CD1c-positive myeloid dendritic cell (primary cell): ENCODE results near the gene ZNF750.

ENCODE experiments used
- DNase-seq: peaks from one replicate; pipeline ENCODE4 v3.0.0-alpha.2; 2016; ENCODE audit errors: extremely low spot score

Gene ZNF750

DNA sequence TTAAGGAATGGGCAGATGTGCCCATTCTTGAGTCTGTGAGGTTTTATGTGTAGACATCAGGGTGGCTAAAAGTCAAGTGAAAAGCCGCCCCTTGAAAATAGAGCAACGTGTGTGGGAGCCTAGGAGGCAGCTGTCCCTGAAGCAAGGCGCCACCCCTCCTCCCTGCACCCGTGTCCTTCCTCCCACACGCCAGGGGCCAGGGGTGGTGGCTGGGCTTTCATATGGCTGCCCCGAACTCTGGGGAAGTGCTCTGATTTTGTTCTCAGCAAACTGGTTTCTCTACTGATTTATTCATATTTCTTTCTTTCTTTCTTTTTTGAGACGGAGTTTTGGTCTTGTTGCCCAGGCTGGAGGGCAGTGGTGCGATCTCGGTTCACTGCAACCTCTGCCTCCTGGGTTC, 4.7 kb downstream of the ZNF750 start:
- peak; percentile 65 for DNase-seq

DNA sequence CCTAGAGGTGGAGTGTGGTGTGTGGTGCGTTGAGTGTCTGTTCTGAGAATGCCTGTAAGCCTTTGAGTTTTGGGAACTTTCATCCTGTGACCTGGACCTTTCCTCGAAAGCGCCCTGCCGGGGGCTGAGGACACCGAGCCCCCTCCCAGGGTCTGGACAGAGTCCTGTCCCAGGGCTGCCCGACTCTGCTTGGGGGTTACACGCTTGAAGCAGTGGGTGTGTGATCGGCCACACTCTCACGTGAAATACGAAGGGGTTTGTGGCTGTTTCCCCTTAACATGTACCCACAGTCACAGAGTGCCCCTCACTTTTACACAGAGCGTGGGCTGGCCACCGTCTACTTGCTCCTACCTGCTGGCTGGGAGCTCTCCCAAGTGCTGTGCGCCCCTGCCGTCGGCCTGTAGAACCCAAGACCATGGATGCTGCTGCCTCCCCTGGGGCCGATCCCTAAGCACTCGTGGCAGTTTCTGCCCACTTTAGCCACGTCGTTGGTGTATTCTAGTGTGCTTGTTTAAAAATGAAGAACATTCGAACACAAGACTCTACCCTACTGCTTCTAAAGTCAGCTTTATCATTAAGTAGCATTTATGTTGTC, 6.8 kb downstream of the ZNF750 start:
- DNase-seq, result no peak

DNA sequence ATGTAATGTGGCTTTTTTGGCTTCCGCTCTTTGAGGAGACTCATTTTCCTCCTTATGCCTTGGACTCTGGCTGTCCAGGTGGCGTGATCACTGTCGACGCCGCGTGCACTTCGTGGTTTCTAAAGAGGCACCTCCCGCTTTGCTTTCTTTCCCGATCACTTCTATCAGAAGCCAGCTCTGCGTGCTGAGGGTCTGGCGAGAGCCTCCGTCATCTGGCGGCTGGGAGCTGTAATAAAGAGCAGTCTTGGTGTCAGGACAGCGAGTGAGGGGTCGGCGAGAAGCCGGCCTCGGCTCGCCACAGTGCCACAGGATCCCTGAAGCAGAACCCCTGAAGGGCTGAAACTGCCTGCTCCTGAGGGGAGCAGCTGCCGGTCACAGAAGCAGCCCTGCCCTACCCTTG, 7.4 kb downstream of the ZNF750 start:
- no peak for DNase-seq

DNA sequence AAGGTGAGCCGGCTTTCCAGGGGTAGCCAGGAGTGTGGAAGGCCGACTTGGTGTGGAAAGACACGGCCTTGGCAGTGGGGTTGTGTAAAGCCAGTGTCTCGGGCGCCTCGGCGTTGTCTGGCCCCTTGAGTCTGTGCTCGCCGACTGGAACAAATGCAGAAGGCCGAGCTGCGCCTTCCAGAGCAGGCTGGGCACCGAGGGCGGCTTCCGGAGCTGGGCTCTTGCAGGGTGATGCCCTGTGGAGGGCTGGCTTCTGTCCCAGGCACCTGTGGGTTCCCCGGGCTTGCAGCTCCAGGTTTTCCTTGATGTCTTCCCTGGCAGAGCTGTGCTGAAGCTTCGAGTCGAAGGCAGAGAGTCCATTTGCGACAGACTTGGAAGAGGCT, 8.0 kb downstream of the ZNF750 start:
- DNase-seq, result no peak

DNA sequence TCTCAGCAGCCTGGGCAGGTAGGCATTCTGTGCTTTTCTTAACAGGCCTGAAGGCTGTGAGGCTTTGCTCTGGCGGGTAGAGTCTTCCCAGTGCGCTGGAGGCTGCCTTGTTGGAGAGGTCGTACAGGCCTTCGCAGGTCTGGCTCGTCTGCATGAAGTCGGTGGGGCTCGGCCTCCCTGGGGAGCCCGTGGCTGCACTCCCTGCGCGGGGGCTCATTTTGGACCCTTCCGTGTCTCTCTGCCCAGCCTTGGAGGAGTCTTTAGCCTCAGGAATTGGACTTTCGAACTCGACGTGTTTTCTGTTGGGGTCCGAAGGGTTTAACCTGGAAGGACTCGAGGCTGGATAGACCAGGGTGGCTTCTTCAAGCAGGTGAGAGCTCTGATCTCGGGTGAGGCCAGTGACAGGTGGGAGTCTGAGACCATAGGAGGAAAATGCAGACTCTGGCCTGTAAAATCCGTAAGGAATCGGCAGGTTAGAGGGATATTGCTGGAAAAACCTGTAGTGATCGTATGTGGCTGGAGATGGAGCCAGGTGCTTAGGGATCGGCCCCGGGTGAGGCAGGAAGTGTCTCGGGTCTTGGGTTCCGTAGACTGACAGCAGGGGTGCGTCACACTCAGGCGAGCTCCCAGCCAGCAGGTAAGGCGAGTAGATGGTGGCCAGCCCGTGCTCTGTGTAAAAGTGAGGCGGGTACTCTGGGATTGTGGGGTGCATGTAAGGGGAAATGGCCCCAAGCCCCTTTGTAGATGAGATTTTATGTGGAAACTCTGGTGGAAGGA, 8.6 kb downstream of the ZNF750 start:
- no peak for DNase-seq

DNA sequence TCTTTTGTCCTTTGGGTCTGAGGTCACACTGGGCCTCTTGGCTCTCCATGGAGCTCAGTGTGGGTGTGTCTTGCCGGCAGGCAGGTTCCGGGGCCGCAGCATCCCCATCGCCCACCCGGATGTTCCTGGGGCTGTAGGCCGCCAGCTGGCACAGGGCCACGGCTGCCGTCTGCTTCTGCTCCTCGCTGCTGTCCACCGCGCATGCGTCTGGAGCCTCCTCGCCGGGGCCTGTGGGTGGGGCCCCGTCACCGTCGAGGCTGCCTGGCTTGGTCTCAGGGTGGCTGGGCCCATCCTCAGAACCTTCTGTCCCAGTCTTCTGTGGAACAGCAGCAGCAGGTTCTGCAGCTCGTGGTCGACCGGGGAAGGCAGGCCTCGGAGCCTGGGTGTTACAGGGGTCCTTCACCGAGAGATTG, 9.6 kb downstream of the ZNF750 start:
- DNase-seq, result no peak

DNA sequence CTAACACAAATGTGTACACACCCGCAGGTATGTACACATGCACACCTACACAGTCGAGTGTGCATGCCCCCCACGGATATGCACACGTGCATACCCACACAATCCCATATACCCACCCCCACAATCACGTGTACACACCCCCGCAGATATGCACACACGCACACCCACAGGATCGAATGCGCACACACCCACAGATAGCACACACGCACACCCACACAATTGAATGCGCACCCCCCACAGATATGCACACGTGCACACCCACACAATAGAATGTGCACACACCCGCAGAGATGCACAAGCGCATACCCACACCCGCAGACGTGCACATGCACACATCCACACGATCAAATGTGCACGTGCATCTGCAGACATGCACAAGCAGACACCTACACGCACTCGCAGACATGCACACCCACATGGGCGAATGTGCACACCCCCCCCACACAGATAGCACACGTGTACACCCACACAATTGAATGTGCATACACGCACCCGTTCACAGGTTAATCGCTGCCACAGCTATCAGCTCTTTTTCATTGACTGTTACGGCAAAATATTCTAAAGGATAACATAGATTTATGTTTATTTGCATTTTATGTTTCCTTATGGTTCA, 10.8 kb downstream of the ZNF750 start:
- no peak for DNase-seq

DNA sequence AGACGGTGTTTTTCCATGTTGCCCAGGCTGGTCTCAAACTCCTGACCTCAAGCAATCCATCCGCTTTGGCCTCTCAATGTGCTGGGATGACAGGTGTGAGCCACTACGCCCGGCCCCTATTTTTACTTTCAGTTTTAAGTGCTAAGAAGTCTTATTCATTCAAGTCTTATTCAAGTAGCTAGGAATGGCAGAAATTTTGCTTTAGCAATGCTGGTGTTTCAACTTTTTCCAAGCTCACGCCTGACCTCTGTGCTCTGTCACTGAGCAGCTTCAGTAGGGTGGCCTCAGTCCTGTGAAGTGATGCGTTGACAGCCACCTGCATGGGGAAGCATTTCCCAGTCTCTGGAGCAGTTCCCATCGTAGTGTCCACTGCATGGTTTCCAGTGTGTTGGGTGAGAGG, 12.9 kb downstream of the ZNF750 start:
- DNase-seq, result no peak

DNA sequence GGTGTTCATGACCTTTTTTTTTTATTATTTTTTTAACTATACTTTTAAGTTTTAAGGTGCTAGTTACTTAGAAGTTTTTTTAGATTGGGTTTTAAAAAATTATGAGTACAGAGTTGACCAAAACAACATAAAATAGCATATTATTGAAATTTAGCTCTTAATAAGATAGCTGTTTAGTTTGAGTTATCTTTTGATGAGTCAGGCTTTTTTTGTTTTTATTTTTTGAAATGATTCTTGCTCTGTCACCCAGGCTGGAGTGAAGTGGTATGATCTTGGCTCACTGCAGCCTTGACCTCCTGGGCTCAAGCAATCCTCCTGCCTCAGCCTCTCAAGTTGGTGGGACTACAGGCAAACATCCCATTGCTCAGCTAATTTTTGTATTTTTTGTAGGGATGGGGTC, 13.6 kb downstream of the ZNF750 start:
- DNase-seq, result no peak

DNA sequence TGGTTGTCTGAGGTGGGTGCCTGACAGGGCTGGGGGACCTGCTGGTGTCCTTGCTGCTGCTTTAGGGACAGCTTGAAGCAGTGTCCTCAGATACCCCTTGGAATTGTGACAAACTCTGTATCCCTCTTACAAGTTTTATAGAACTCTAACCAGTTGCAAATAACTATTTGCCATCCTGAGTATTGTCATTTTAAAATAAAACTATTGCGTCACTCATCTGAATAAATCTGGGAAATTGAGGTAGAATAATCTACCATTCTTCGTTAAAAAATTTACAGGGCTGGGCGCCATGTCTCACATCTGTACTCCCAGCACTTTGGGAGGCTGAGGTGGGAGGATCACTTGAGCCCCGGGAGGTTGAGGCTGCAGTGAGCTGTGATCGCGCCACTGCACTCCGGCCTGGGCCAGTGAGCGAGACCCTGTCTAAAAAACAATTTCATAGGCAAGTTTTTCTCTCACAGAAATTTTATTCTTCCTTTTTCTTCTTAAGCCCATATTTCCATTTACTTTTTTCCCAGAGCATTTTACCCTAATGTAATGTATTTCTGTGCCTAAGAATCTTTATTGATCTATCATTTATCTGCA, 14.2 kb downstream of the ZNF750 start:
- no peak for DNase-seq

DNA sequence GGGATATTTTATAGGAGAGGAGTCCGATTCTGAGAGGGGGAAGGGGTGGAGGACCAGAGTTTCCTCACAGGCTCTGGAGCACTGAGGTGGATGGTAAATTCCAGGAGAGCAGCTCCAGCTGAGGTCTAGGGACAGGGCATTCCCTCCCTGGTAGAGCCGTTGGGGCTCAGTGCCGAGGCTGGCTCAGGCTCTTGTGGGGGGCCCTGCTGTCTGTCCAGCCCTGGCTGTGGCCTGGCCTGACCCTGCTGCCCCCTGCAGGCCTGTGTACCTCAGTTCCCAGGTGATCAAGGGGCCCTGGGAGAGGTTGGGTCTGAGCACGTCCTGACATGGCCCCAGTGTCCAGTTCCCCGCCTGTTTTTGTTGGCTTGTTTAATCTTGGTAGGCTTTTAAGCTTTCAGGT, 16.8 kb downstream of the ZNF750 start:
- no peak for DNase-seq

DNA sequence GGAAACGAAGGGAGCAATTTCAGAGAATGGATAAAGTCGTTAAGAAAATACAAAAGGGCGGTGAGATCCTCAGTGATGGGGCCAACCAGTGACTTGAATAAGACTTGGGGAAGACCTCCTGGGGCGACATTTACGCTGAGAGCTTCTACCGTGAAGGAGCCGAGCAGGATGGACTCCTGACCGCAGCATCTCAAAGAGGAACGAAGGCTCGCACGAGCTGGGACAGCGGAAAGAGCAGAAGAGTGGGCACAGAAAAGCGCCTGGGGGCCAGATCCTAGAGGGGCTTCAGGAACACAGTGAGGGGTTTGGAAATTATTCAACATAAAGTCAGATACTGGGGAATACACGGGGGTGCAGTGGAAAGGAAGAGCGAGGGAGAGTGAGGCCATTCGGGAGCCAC, 17.5 kb downstream of the ZNF750 start:
- DNase-seq, result no peak

DNA sequence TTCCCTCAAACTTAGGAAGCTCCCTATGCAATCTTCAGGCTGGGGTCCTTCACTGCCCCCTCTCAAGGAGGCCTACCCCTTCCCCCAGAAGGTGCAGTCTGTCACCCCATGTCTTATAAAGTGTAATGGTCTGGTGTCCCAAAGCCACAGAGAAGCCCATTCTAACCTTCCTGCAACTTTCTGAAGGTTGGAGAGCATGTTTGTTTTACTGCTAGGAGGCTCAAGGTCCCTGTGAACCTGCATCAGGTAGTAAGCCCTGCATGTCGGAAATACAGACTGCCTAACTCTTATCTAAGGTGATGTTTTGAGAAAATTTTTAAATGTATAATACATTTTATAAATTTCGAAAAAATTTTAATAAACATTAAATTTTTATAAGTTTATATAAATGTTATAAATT, 18.3 kb downstream of the ZNF750 start:
- DNase-seq, result no peak

DNA sequence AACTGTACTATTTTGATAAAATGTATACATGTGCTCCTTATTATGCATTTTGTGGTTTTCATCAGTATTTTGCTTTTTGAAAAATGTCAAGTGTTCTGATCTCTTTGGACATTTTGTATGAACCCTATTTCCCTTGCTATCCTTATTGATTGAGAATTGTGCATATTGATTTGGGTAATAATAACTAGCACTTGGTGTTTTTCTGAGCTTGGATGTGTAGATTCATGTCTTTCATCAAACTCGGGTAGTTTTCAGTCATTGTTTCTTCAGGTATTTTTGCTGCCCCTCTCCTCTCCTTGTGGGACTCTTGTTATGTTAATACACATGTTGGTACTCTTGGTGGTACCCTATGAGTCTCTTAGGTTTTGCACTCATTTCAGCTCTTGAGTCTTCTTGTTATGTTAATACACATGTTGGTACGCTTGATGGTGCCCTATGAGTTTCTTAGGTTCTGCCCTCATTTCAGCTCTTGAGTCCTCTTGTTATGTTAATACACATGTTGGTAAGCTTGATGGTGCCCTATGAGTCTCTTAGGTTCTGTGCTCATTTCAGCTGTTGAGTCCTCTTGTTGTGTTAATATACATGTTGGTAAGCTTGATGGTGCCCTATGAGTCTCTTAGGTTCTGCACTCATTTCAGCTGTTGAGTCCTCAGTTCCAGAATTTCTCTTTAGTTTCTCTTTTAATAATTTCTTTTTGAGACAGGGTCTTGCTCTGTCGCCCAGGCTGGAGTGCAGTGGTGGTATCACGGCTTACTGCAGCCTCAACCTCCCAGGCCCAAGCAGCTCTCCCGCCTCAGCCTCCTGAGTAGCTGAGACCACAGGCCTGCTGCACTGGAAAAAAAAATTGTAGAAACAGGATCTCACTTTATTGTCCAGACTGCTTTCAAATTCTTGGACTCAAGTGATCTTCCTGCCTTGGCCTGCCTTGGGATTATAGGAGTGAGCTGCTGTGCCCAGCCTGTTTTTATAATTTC, 19.3 kb downstream of the ZNF750 start:
- DNase-seq, result no peak

DNA sequence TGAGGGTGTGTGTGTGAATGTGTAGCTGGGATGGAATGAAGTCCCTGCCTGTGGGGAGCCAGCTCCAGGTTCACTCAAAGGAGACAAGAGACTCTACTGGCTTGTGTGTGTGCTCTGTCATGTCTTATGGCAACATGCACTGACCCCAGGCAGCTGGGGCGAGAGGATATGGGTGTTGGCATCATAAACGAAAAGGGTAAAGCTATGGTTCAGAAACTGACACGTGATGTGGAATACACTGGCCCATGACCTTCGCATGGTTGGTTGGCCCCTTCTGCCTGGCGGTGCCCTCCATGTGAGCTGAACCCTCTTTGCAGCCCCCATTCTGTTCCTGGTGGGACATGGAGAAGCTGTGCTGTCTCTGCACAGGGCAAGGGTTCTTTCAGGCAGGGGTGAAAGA, 21.9 kb downstream of the ZNF750 start:
- DNase-seq, result no peak

DNA sequence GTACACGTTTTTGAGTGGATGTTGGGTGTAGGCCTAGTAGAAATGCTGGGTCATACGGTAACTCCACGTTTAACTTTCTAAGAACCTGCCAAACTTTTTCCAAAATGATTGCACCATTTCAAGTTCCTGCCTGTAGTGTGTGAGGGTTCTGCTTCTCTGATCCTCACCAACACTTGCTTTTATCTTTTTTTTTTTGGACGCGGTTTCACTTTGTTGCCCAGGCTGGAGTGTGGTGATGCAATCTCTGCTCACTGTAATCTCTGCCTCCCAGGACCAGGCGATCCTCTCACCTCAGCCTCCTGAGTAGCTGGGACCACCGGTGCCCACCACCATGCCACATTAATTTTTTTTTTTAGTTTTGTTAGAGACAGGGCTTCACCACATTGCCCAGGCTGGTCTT, 23.5 kb downstream of the ZNF750 start:
- DNase-seq, result no peak

DNA sequence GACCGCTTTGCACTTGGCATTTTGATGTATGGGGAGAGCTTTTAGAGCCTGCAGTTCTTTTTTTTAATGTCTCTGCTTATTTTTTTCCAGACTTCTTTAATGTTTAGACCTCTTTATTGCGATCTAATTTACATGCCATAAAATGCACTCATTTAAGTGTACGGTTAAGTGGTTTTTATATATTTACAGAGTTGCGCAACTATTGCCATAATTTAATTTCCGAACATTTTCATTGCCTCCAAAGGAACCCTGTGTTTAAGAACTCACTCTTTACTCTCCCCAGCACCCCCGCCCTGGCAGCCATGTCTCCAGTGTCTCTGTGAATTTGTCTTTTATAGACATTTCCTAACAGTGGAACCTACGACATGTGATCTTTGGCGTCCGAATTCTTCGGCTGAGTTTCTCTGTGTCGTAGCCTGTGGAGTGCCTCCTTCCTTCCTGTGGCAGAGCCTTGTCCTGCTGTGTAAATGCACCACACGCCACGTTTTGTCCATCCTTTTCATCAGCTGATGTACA, 24.0 kb downstream of the ZNF750 start:
- no peak for DNase-seq

DNA sequence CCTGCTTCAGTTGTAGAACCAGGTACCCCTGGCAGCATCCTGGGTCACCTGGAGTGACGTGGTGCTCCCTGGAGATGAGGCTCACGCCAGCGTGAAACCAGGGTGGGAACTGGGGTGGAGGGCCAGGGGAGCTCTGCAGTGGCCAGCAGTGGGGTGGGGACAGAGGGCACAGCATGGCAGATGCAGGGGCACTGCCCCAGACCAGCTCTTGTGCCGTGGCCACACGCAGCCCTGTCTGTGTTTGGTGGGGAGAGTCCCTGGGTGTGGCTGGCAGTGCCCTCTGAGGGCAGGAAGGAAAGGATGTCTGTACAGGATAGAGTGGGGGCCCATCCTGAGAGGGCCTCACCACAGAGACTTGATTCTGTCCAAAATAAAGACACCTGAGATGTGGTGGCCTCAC, 24.5 kb downstream of the ZNF750 start:
- no peak for DNase-seq

DNA sequence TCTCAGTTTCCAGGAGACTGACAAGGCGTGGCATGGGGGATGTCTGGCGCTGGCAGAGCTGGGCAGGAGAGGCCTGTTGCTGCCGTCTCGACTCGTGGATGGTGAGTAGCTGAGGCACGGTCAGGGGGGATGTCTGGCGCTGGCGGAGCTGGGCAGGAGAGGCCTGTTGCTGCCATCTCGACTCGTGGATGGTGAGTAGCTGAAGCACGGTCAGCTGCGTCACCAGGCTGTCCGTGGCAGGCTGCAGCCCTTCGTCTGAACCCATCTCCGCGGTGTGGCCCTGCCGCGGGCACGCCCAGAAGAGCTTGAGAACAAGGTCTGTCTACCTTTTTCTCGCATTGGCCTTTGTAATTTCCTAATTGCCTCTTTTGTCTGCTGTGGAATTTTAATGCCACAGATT, 25.0 kb downstream of the ZNF750 start:
- no peak for DNase-seq

DNA sequence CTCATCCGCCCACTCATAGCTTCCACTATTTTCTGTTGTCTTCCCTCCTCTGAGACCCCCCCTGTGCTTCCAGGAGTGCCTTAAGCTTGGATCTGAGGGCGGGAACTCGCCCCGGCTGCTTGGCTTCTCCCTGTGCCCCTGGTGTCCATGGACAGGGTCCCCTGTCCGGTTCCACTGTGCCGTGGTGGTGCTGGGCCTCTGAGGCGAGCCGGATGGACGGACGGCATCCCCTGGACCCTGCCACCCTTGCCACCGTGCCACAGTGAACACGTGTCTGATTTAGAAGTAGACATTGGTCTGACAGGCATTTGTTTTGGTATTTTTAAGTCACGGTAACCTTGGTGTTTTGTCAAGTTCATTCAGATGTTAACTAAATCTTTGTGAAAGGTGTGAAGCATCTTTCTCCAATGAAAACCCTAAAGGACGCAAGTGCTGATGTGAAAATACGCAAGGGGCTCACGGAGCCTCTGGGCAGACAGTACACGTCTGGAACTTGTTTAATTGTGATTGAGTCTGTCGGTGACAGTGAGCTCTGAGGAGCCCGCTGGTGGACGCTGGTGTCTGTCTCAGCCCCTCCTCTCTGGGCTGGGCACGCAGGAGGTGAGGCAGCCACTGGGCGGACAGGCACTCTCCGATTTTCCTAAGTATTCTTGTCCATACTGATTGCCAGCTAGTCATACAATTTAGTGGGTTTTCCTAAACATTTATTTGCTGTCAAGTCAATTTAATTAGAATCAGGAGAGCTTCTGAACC, 26.3 kb downstream of the ZNF750 start:
- no peak for DNase-seq

DNA sequence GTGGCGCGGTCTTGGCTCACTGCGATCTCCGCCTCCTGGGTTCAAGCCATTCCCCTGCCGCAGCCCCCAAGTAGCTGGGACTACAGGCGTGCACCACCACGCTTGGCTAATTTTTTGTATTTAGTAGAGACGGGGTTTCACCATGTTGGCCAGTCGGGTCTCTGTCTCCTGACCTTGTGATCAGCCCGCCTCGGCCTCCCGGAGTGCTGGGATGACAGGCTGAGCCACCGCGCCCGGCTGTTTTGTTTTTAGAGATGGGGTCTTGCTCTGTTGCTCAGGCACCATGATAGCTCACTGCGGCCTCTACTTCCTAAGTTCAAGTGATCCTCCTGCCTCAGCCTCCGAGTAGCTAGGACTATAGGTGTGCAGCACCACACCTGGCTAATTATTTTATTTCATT, 27.2 kb downstream of the ZNF750 start:
- DNase-seq, result no peak
